Neural crest cell (in vitro differentiated cells): ENCODE measurements around the gene CCDC148. TPM values are rescaled to one million over a fixed set of nuclear protein-coding genes. Genes with fewer than 3 reads are reported as not detected.
A peak's percentile ranks its signal among the peaks of the same experiment; 100 is the strongest.

Experiments used
- DNase-seq: peaks from one replicate; pipeline ENCODE4 v3.0.0; 2021; ENCODE audit warnings: low read depth, mixed read lengths, low spot score
- H3K27ac Mint-ChIP-seq: one replicate; pipeline ENCODE4 v1.8.0; 2021; ENCODE audit warnings: mild to moderate bottlenecking, mixed read lengths; ENCODE audit not compliant: unreplicated experiment
- H3K27me3 Mint-ChIP-seq: 2 replicates; pipeline ENCODE4 v1.8.0; 2021; ENCODE audit warnings: low read depth, mild to moderate bottlenecking, mixed read lengths
- H3K36me3 Mint-ChIP-seq: 2 replicates; pipeline ENCODE4 v1.8.0; 2021; ENCODE audit warnings: low read depth, mild to moderate bottlenecking, mixed read lengths
- H3K4me1 Mint-ChIP-seq: 2 replicates; pipeline ENCODE4 v1.8.0; 2021; ENCODE audit warnings: mixed read lengths
- H3K4me3 Mint-ChIP-seq: one replicate; pipeline ENCODE4 v1.8.0; 2021; ENCODE audit warnings: mild to moderate bottlenecking, mixed read lengths
- H3K9me3 Mint-ChIP-seq: 2 replicates; pipeline ENCODE4 v1.8.0; 2021; ENCODE audit warnings: mixed read lengths
- CTCF ChIP-seq: fragments of 200-600 bp; sonication (generic); conservative IDR thresholded peaks from 2 replicates; pipeline ENCODE4 v1.5.0; 2021; ENCODE audit warnings: antibody characterized with exemption, mild to moderate bottlenecking
- total RNA-seq: library from RNA; stranded (reverse); gene quantifications from 2 replicates; pipeline ENCODE4 v1.2.1, GENCODE V29; 2021

Gene CCDC148
- total RNA-seq, 1 donor from 2014 or later, result 1.8 TPM

DNA sequence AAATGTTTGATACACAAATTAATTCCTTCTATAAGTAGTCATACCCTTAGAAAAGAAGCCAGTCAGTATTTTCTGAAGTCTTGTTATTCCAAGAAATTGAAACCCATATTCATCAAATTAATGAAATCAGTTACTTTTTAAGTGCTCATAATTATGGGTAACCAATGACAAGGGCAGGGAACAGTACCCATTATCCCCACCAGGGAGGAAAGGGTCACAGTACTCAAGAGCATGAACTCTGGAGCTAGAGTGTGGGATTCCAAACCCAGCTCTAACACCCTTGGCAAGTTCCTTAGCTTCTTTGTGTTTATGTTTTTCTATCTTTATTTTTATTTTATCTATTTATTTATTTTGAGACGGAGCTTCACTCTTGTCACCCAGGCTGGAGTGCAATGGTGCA is 68.4 kb downstream of the CCDC148 start:
- Mint-ChIP-seq H3K36me3 (no peaks in the 10 kb centered on the region), H3K4me1 (peaks cover 5% of the 10 kb centered on the region), H3K27me3 (no peaks in the 10 kb centered on the region), H3K9me3 (peaks cover 4% of the 10 kb centered on the region), H3K27ac (no peak overlapping the region), H3K4me3 (no peak overlapping the region)
- no peak for DNase-seq
- no peak for TF ChIP-seq CTCF

GRCh38 chr2:158385646-158386045 is 70.9 kb downstream of the CCDC148 start:
- peaks cover 5% of the 10 kb centered on the region for H3K4me1 Mint-ChIP-seq
- no peak for DNase-seq
- TF ChIP-seq CTCF, result no peak

GRCh38 chr2:158381978-158382377 is 74.6 kb downstream of the CCDC148 start:
- Mint-ChIP-seq H3K9me3 (peaks cover 4% of the 10 kb centered on the region), H3K27me3 (no peaks in the 10 kb centered on the region), H3K27ac (no peak overlapping the region), H3K4me1 (no peaks in the 10 kb centered on the region), H3K4me3 (no peak overlapping the region), H3K36me3 (no peaks in the 10 kb centered on the region)
- no peak for DNase-seq
- TF ChIP-seq CTCF, result no peak

More at GRCh38 chr2:158385646-158386045, 70.9 kb downstream of the CCDC148 start:
- Mint-ChIP-seq H3K27me3 (no peaks in the 10 kb centered on the region), H3K4me3 (no peak overlapping the region), H3K27ac (no peak overlapping the region), H3K36me3 (no peaks in the 10 kb centered on the region), H3K9me3 (peaks cover 4% of the 10 kb centered on the region)

DNA sequence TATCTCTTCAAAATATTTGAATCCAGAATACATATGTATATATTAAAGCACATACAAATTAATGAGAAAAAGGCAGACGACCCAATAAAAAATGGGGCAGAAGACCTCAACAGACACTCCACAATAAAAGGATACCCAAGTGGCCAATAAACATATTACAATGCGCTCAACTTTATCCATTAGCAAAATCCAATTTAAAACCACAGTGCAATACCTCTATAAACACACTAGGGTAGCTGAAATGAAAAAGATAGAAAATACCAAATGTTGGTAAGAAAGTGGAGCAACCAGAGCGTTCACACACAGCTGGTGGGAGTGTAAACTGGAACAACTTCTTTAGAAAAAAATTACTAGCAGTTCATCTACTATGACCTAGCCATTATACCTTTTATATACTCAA is 75.3 kb downstream of the CCDC148 start:
- H3K36me3 Mint-ChIP-seq, result no peaks in the 10 kb centered on the region
- H3K4me1 Mint-ChIP-seq, result no peaks in the 10 kb centered on the region
- H3K27me3 Mint-ChIP-seq, result no peaks in the 10 kb centered on the region
- H3K4me3 Mint-ChIP-seq, result no peak overlapping the region
- no peak overlapping the region for H3K27ac Mint-ChIP-seq
- H3K9me3 Mint-ChIP-seq, result peaks cover 4% of the 10 kb centered on the region
- peak; percentile 39 for TF ChIP-seq CTCF
- no peak for DNase-seq

DNA sequence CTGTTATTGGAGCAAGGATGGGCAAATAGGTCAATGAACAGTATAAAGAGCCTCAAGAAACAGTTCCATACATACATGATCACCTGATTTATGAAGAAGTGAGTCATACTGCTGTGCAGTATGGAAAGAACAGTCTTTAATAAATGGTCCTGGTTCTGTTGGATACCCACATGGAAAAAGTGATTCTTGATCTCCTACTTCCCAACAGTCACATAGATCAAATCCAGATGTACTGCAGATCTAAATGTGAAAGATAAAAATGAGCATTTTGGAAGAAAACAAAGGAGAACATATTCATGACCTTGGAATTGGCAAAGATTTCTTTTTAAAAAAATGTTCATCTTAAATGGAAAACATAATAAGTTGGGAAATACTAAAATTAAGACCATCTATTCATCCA is 75.8 kb downstream of the CCDC148 start:
- no peaks in the 10 kb centered on the region for H3K4me1 Mint-ChIP-seq
- H3K27ac Mint-ChIP-seq, result no peak overlapping the region
- H3K27me3 Mint-ChIP-seq, result no peaks in the 10 kb centered on the region
- no peaks in the 10 kb centered on the region for H3K36me3 Mint-ChIP-seq
- H3K4me3 Mint-ChIP-seq, result no peak overlapping the region
- peaks cover 4% of the 10 kb centered on the region for H3K9me3 Mint-ChIP-seq
- TF ChIP-seq CTCF, result no peak
- DNase-seq, result no peak

DNA sequence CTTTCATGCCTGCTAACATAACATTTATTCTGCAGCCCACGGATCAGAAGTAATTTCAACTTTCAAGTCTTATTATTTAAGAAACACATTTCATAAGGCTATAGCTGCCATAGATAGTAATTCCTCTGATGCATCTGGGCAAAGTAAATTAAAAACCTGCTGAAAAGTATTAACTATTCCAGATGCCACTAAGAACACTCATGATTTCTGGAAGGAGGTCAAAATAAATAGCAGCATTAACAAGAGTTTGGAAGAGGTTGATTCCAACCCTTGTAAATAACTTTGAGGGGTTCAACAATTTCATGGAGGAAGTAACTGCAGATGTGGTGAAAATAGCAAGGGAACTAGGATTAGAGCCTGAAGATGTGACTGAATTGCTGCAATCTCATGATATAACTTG is 77.6 kb downstream of the CCDC148 start:
- Mint-ChIP-seq H3K4me3 (no peak overlapping the region), H3K27ac (no peak overlapping the region), H3K27me3 (no peaks in the 10 kb centered on the region), H3K9me3 (peaks cover 4% of the 10 kb centered on the region), H3K4me1 (no peaks in the 10 kb centered on the region), H3K36me3 (no peaks in the 10 kb centered on the region)
- no peak for TF ChIP-seq CTCF
- DNase-seq, result no peak
